GM11168 (cell line): ENCODE results near the gene UGGT2.
"Not testable (repeated sequence)": the region's sequence is repeated elsewhere in the genome, so short reads cannot be mapped to it uniquely, and the experiment has no call there.

Experiments used
- in situ Hi-C: fragments of 300-500 bp; cut with MboI; formaldehyde crosslinking; loops from one replicate; pipeline ENCODE4 v1.12.0; 2022; ENCODE audit warnings: low sequenced_read_pairs; ENCODE audit not compliant: unreplicated experiment

UGGT2 gene

GRCh38 chr13:96053003-96053703, at the start of gene UGGT2:
Gene UGGT2 (minus strand): TSS chr13:96053401. CDS start chr13:96053312, 89 bp downstream.
- in situ Hi-C loops: no loop called here

- in situ Hi-C loops: no loop called here
Measured at GRCh38 chr13:96100457-96101220, 47.4 kb upstream of the UGGT2 start.

DNA sequence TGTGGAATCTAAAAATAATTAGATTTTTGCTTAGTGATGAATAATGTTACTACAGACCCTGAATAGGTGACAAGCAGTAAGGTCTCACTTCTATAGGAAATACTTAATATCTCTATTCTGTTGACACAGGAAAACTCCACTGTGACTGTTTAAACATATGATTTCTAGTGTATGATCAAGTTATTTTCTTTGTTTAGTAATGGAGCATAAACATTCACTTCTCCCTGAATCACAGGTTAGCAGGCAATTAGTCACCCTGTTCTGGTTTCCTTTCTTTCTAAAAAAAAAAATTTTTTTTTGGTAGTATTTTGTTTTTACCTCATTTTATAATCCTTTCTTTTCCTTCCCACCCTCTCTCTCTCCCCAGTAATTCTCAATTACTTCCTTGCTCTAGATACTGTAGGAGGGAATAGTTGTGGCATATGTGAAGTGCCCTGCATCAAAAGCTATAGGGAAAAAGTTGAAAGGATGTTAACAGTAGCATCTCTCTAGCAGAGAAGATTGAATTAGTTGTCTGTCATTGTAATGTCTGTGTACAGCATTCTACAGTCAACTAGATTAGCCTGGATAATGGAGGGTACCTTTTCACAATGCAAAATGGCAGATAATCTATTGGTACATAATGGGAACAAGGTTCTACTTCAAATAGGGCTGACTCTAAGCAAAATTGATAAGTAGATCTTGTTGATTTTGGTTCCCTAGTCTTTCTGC, 40.2 kb upstream of the UGGT2 start:
- in situ Hi-C loops: no loop called here

DNA sequence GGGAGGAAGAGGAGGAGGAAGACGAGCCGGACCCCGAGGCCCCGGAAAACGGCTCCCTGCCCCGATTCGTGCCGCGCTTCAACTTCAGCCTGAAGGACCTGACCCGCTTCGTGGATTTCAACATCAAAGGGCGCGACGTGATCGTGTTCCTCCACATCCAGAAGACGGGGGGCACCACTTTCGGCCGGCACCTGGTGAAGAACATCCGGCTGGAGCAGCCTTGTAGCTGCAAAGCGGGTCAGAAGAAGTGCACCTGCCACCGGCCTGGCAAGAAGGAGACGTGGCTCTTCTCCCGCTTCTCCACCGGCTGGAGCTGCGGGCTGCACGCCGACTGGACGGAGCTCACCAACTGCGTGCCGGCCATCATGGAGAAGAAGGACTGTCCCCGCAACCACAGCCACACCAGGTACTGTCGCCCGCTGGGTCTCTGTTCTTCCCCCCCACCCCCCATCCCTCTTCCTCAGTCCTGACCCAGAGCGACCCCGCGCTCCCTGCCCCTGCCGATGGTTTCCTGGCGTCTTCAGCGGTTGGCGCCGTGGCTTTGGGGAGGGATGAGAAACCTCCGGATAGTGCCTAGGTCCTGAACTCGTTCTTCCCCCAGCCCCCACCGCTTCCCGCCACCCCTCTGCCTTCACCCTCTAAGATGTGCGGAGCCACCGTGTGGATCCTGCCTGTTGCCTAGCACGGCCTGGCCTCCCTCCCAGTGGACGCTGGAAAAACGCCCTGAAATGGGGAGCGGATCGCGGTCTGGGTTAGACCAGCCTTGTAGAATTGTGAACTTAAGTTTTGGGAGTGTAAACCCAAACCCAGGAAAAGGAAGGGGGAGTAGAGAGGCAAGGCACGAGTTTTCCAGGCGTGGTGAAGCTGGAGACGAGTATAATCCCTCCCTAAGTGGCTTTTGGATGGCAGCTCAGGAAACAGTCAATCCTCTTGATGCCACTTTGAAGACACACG, 38.2 kb upstream of the UGGT2 start:
- in situ Hi-C loops: no loop called here

DNA sequence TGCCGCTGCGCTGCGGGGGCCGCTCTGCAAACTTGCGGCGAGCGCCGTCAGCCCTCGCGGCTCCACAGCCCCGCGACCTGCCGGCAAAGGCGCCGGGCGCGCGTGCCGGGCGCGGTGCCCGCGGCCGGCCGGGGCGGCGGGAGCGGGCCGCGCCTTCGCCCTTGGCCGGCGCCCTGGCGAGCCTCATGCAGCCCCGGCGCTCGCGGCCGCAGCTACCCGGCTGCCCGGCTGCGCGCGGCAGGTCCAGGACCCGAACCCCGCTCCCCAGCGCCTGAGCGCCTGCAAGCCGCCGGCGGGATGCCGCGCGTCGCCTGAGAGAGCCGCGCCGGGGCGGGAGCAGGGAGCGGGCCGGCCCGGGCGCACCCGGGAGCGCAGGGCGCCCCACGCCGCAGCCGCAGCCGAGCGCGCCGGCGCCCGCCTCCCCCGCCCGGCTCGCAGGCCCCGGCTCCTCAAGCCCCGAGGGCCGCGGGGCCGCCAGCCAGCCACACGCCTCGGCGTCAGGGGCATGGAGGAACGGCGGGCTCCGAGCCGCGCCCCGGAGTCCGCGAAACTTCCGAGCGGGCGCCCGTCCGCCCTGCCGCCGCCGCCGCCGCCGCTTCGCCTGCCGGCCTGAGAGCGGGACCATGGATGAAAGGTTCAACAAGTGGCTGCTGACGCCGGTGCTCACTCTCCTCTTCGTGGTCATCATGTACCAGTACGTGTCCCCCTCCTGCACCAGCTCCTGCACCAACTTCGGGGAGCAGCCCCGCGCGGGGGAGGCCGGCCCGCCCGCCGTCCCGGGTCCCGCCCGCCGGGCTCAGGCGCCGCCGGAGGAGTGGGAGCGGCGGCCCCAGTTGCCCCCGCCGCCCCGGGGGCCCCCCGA, 37.3 kb upstream of the UGGT2 start:
- in situ Hi-C loops: no loop called here

DNA sequence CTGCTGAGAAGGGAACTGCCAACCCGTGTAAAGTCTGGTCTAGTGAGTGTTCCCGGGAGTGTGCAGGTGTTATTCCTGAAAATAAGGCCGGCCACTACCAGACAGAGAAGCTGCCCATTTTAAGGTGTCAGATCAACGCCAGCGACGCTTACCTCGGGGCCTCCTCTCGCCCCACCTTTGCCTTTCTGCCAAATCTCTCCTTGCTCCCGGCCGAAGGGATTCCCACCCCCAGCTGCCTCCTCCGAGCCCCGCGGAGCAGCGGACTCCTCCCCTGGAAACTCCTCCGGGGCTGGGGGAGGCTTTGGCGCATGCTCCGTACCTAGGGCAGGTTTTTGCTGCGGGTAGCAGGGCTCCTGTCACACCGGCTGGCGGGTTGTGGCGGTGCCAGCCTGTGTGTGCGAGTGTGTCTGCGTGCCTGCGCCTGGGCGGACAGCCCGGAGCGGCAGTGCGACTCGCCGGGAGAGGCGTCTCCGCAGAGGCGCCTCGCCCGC, 36.6 kb upstream of the UGGT2 start, which contains the start of gene HS6ST3:
Gene HS6ST3 (plus strand): TSS at position 359 of the 491 bp plus-strand sequence.
- in situ Hi-C loops: no loop called here

GRCh38 chr13:96089139-96089538, 35.9 kb upstream of the UGGT2 start:
- in situ Hi-C loops: no loop called here

GRCh38 chr13:96086736-96087135, 33.5 kb upstream of the UGGT2 start:
- in situ Hi-C loops: no loop called here

DNA sequence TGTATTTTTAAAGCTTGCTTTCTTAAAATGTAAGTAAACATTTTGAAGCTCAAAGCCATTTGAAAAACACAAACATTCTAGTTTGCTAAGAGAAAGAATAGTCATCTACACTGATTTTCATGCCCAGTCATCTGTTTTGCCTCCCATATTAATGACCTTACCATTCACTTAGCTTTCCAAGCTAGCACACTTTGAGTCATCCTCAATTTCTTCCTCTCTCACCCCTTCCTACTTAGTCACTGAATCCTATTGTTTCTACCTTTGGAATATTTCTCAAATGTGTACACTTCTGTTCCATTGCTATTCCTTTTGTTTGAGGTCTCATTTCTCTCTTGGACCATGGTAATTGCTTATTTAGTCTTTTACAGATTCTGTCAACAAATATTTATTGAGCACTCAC, 29.4 kb upstream of the UGGT2 start:
- in situ Hi-C loops: no loop called here

GRCh38 chr13:96081888-96082287, 28.7 kb upstream of the UGGT2 start:
- in situ Hi-C loops: no loop called here

DNA sequence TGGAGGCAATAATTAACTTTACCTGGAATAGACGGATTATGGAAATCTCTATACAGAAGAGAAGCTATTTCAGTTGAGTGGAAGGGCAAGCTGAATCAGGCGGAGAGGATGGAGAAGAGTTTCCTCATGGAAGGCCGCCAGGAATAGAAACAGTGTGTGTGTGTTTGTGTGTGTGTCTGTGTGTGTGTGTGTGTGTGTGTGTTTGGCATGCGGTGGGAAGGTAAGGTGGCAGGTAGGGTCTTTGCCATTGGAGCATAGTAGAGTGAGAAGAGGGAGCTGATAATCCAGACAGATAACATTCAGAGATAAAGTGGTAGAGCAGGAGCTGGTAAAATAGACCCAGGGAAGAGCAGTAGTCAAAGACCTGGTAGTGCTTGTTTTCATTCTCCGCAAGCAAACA, 27.5 kb upstream of the UGGT2 start:
- in situ Hi-C loops: no loop called here

GRCh38 chr13:96075953-96076543, 22.8 kb upstream of the UGGT2 start:
- in situ Hi-C loops: no loop called here

DNA sequence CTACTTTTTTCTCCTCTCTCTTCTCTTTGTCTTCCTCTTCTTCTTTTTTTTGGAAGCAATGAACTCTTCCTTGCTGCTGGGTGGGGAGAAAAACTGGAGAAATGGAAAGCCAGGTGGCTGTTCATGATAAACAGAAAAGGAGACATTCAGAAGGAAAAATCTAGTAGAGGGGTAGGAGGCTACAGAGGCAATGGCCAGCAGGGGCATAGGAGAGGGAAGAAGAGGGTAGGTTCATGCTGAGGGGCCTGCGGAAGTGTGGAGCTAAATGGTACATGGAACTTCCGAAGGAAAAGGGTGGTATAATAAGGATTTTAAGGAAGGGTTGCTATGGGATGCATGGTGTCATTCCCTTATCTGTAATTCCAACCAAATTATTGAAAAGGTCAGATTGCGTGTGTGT, 19.2 kb upstream of the UGGT2 start:
- in situ Hi-C loops: no loop called here

DNA sequence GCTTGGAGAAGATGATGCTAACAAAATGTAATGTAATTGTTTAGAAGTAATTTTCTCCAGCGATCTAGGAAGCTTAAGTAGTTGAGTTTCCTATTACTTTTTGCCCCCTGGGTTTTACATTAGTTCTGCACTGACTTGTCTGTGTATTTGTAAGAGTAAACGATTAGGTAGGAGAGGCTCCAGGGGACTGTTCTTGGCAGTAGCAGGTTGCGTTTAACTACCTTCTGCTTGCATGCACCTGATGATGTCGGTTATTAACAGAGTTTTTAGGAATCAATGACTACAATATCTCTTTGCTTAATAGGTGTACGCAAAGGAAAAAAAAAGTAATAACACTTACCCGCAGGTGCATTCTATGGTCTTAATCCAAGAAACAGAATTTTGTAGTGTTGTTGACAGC, 18.3 kb upstream of the UGGT2 start:
- in situ Hi-C loops: no loop called here

DNA sequence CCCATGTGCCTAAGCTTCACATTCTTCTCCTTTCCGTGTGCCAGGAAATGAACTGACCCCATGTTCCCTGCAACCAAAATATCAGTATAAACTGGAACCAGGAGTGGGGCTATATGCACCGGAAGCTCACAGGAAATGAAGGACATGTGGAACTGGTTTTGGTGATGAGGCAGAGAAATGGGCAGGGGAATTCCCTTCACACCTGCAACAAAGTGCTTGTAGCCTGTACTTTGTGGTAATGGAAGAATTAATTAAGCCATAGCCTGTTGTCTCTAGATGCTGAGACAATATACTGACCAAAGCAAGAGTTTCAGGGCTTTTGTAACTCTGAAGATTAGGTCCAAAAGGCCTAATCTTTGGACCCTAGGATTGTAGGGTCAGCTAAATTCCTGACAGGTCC, 15.5 kb upstream of the UGGT2 start:
- in situ Hi-C loops: no loop called here

DNA sequence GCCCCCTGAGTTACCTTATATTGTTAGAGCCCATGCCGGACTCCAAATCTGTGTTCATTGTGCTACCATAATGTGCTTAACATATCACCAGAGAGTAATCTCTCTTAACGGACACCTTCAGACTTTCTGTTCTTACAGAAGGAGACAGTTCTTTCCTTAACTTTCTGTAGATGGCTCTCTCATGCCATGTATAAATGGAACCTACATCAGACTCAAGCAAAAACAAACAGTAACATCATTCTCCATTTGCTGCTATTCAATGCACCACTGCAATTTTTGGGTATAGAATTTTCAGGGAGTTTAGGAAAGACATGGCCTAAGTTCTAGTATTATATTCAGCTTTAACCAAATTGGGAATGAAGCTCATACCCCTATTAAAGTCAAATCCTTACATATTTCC, 12.6 kb upstream of the UGGT2 start:
- in situ Hi-C loops: no loop called here

GRCh38 chr13:96052656-96053002, 572 bp downstream of the UGGT2 start:
- in situ Hi-C loops: no loop called here

GRCh38 chr13:96051946-96052345, 1.3 kb downstream of the UGGT2 start:
- in situ Hi-C loops: not testable (repeated sequence)

- in situ Hi-C loops: not testable (repeated sequence)
Measured at GRCh38 chr13:96051491-96051890, 1.7 kb downstream of the UGGT2 start.
